Activated CD4-positive, CD25-positive, alpha-beta regulatory T cell treated with anti-CD3 and anti-CD28 coated beads, Interleukin-2, amount 50 U/mL, for 24 hours (primary cell): ENCODE data around the gene KNTC1.
A peak's percentile ranks its signal among the peaks of the same experiment; 100 is the strongest.
"Not testable (repeated sequence)": the region's sequence is repeated elsewhere in the genome, so short reads cannot be mapped to it uniquely, and the experiment has no call there.

Source experiments
- ATAC-seq, 2 donors: fragments of 150-1000 bp; cut with Tn5 transposase; one replicate each; pipeline ENCODE4 v1.10.0; 2021; ENCODE audit warnings: mild to moderate bottlenecking in 1 of 2, moderate library complexity in 1 of 2

Gene KNTC1

DNA sequence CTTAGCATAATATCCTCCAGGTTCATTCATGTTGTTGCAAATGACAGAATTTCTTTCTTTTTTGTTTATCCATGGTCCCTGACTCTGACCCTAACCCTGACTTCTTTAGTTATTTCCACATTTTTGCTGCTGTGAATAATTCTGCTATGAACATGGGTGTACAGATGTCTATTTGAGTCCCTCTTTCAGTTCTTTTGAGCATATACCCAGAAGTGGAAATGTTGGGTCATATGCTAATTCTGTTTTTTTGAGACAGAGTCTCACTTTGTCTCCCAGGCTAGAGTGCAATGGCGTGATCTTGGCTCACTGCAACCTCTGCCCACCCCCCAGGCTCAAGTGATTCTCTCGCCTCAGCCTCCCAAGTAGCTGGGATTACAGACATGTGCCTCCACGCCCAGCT lies 33.1 kb downstream of the KNTC1 start:
- ATAC-seq = peak in 1 of 2 donors; percentile 45

DNA sequence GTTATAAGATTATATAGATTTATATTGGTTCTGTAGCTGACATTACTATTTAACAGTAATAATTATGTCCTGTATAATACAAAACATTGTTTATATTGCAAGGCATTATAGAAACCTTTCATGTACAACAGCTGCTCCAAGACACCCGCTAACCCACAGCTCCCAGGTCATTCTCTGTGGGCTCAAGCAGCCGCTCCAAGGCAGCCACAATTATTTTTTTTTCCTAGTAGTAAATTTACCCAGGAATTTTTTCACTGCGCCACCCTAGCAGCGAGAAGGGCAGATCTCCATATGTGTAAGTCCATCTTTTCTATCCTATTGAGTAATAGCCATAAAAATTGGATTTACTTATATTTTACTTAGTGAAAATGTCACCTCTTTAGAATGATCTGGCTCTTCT lies 36.3 kb downstream of the KNTC1 start:
- no peak for ATAC-seq

DNA sequence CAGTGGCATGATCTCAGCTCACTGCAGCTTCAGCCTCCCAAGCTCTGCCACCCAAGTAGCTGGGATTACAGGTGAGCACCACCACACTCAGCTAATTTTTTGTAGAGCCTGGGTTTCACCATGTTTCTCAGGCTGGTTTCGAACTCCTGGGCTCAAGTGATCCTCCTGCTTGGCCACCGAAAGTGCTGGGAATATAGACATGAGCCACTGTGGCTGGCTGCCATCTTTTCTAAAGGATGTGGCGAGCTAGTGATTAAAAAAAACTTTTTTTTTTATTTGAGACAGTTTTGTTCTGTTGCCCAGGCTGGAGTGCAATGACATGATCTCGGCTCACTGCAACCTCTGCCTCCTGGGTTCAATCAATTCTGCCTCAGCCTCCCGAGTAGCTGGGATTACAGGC lies 39.8 kb downstream of the KNTC1 start:
- ATAC-seq = not testable (repeated sequence)

DNA sequence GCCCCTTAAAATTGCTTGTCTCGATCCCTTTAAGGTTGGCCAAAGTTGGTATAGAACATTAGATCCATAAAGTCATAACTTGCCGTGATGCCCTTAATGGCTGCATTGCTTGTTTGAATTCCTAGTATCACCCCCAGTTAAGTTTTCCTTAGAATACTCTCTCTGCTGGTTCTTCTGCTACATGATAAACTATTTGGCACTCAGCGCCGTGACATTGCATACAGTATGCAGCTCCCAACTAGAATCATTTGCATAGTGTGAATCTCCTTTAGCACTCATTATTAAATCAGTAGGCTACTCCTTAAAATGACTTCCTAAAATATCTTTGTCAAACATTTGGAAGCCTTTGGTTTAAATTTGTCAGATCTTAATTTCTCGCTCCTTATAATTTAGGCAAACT lies 42.2 kb downstream of the KNTC1 start:
- no peak for ATAC-seq

DNA sequence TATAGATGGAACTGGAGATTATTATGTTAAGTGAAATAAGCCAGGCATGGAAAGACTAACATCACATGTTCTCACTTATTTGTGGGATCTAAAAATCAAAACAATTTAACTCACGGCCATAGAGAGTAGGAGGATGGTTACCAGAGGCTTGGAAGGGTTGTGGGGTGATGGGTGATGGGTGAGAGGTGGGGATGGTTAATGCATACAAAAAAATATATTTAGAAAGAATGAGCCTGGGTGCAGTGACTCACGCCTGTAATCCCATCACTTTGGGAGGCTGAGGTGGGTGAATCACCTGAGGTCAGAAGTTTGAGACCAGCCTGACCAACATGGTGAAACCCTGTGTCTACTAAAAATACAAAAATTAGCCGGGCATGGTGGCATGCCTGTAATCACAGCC lies 43.0 kb downstream of the KNTC1 start:
- not testable (repeated sequence) for ATAC-seq

DNA sequence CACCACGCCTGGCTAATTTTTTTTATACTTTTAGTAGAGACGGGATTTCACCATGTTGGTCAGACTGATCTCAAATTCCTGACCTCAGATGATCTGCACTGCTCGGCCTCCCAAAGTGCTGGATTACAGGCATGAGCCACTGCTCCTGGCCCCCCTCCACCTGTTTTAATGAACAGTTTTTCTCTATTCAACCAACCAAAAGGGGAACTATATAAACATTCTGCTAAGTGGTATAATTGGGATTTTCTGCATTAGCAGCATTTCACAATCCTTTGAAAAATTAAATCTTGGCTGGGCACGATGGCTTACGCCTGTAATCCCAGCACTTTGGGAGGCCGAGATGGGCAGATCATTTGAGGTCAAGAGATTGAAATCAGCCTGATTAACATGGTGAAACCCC lies 44.8 kb downstream of the KNTC1 start:
- no peak for ATAC-seq

DNA sequence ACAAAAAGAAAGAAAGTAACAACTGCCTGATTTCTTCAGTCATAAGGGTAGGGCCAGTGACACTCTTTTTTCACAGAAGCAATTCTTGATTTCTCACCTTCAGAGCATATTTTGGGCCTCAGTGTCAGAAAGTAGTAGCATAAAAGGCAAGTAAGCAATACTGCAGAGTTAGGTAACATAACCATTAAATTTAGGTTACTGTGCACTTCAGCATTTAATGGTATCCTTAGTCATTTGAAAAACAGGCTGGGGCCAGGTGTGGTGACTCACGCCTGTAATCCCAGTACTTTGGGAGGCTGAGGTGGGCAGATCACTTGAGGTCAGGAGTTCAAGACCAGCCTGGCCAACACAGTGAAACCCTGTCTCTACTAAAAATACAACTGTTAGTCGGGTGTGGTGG lies 56.2 kb downstream of the KNTC1 start:
- ATAC-seq = peak in 1 of 2 donors; percentile 56

DNA sequence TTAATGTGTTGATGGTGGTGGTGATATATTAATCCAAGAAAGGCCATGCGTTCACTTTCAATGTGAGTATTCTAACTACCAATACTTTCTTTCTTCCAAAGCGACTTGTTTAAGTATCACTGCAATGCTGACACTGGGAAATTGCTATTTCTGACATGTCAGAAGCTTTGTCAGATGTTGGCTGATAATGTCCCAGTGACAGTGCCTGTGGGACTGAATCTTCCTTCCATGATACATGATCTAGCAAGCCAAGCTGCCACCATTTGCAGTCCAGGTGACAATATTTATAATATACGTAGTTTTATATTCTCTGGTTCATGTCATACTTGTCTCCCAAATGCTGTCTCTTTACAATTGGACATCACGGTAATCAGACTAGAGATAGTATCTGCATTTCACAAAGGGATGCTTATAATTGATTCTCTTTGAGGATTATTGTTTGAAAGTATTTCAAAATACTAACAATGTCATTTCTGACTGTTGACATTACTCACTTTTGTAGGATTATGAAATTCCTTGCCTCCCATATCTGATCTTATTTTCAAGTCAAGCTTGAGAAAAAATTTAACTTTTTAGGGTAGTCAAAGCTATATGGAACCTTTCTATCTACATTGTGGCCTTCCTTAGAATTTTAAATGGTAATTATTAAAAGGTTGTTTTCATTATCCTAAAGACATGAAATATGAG lies 57.3 kb downstream of the KNTC1 start:
- no peak for ATAC-seq

DNA sequence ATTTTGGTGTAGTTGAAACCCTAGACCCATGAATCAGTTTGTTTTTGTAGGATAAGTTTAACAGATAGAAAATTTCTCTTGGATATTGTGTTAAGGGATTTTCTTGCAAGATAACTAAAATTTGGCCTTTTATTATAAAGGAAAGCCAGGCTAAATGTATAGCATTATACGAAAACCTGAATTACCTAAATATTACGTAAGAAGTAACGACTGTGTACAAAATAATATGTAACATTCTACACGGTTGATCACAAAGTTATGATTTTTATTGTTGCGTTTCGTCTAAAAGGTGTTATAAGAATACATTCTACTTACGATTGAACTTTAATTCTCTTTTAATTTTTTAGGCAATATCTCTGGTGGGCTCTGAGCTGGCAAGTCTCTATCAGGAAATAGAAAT lies 63.9 kb downstream of the KNTC1 start:
- ATAC-seq = no peak

DNA sequence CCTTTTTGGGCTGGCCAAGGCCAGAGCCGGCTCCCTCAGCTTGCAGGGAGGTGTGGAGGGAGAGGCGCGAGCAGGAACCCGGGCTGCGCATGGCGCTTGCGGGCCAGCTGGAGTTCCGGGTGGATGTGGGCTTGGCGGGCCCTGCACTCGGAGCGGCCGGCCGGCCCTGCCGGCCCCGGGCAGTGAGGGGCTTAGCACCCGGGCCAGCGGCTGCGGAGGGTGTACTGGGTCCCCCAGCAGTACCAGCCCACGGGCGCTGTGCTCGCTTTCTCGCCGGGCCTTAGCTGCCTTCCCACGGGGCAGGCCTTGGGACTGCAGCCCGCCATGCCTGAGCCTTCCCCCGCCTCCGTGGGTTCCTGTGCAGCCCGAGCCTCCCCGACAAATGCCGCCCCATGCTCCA lies 64.9 kb downstream of the KNTC1 start:
- not testable (repeated sequence) for ATAC-seq

DNA sequence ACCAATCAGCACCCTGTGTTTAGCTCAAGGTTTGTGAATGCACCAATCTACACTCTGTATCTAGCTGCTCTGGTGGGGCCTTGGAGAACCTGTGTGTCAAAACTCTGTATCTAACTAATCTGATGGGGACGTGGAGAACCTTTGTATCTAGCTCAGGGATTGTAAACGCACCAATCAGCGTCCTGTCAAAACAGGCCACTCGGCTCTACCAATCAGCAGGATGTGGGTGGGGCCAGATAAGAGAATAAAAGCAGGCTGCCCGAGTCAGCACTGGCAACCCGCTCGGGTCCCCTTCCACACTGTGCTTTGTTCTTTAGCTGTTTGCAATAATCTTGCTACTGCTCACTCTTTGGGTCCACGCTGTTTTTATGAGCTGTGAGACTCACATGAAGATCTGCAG lies 65.5 kb downstream of the KNTC1 start:
- ATAC-seq = not testable (repeated sequence)

DNA sequence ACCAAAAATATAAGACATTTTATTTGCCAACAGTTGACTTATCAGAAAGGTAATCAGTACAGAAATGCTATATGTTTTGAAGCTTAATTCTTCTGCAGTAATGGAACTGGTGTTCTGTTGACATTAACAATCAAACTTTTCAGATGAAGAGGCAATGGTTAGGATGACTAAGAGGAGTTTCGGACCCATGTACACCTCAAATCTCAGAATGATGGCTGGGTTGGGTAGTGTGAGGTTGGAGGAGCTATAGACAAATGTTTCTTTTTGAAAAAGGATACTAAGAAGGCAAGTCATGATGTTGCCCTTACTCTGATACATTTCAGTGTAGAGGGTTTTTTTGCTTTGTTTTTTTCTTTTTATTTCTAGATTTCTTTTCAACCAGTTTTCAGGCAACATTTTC lies 66.9 kb downstream of the KNTC1 start:
- peak; percentile 25 to 76 for ATAC-seq

DNA sequence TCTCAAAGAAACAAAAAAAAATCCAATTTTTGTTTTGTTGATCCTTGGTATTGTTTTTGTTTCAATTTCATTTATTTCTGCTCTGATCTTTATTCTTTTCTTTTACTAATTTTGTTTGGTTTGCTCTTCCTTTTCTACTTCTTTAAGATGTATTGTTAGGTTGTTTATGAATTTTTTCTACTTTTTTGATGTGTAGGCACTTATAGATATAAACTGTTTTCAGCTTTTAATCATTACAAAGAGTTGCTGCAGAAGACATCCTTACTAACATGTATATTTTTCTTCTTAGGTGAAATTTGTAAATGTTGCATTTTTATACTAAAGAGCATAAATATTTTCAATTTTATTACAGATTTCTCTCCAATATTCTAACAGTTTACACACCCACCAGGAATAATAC lies 69.8 kb downstream of the KNTC1 start:
- ATAC-seq = no peak

DNA sequence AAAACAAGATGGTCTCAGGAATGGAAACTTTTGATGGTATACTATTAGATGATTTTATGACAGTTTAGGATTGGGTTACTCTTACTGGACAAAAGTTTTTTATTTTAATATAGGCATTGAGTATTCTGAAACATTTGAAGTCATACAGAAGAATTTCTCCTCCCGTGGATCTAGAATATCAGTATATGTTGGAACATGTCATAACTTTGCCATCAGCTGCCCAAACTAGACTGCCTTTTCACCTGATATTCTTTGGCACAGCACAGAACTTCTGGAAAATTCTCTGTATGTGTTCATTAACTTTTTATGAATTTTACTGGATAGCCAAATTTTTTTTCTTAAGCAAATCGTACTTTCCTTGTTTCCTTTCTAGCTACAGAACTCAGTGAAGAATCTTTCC lies 75.4 kb downstream of the KNTC1 start:
- ATAC-seq = no peak

DNA sequence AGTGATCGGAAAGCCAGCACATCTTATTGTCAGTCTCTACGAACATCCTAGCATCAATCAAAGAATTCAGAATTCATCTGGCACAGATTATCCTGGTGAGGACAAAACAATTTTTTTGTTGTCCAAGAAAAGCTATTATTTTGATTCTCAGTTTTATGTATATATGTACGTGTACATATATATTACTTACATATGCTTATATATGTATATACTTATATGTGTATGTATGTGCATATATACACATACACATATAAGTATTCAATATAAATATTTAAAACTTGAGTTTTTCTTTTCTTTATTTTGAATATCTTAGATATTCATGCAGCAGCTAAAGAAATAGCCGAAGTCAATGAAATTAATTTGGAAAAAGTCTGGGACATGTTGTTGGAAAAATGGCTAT lies 77.9 kb downstream of the KNTC1 start:
- no peak for ATAC-seq

DNA sequence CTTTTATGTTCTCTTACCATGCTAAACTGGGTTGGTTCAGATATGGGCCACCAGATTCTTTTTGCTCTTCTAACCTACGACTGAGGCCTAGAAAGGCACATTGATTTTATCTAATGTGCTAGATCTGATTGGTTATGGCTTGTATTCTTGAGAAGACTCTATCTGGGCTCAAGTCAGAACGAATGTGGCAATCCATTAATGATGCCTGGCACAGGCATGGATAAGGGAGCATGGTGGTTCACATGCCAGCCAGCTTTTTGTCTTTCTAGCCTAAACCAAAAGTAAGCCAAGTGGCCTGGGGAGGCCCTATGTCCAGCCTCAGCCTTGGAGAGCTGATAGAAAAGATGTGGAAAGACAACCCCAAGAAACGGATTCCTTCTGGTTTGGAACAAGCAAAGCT lies 82.7 kb downstream of the KNTC1 start:
- no peak for ATAC-seq

DNA sequence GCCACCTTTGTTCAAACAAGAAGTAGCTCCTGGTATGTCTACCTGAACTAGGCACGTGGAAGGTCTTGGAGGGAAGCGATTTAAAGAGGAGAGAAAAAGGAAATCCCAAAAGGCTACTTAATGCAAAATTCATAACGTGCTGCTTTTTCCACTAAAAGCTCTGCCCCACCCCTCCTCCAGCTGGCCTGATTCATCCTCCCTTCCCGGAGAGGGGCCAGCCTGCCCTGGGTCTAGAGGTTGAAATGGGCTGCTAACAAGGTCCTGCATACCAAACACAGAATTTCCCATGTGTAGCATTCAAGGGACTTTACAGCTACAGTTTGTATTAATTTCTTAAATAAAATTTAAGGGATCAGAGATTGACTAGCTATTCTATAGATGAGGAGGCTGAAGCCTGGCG lies 83.2 kb downstream of the KNTC1 start:
- no peak for ATAC-seq

DNA sequence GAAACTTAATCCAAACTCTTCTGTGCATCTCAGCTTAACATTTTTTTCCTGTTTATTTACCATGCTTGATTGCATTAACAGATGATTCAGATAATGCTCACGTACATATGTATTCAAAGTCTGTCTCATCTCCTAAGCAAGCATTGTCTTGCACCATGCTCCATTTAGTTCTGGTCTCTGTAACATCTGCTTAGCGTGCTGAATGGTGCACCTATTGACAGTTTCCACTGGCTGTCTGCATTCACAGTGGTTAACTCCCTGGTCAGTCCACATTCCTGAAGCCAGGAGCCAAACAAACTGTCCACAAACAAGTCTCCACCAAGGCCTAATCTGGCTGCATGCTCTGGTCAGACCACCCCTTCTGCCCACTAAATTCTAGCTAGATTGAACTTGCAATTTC lies 83.9 kb downstream of the KNTC1 start:
- ATAC-seq = no peak

DNA sequence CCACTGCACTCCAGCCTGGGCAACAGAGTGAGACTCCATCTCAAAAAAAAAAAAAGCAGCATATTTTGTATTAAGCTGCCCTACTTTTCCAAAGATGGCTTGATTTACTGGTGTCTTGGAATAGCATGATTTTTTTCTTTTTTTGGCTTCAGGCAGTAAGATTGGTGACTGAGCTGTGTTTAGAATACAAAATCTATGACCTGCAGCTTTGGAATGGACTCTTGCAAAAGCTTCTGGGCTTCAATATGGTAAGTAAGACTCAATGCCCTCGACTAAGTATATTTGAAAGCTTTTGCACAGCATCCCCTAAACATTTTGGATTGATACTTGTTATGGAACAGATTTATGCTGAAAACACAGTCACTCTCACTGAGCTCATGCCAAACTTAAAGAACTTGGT lies 87.8 kb downstream of the KNTC1 start:
- ATAC-seq = no peak

DNA sequence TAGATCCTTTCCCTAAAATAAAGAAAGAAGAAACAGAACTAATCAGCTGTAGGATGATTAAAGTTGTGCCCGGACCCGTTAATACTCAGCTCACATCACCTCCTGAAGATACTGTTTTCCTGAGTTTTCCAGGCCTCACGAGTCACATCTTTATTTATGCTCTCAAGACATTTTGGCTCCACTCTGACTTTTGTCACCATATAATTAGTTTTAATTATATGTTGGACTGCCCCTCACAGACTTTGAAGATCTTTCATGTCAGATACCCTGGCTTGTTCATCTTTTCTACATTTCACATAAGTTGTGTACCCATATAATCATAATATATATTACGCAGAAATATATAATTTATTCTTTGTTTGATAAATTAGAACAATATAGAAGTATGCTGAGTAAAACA lies 88.7 kb downstream of the KNTC1 start:
- ATAC-seq = no peak

DNA sequence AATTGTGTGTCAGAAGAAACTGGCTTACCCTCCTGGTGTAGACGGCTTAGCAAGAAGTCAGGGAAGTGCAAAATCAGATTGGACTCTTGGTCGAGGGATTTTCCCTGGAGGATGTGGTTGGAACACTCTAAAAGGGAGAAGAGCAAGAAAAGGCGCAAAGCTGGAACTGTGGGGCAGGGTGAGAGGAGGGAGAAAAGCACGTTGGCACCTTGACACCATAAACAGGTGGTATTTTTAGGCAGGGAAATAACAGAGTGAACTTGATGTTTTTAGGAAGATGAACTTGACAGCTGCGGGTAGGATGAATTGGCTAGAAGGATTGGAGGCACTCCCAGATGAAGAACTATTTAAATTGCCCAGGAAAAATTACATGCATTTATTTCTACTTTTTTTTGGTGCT lies 108.4 kb downstream of the KNTC1 start:
- ATAC-seq = no peak

DNA sequence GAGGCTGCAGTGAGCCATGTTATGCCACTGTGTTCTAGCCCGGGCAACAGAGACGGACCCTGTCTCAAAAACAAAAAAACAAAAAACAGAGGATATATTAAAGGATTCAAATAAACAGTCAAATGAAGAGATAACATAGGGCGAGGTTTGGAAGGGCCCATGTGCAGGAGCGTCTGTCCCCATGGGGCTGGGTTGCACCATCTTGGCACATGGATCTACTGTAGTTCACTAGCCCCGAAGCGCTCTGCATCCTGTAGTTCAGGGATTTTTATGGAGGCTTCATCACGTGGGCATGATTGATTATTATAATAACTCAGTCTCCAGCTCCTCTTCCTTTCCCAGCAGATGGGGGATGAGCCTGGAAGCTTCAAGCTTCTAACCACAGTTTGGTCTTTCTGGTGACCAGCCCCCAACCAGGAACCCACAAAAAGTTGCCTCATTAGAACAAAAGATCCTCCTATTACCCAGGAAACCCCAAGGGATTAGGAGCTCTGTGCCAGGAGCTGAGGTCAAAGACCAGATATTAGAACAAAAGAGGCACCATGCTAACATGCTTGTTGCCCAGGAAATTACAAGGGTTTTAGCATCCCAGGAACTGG lies 116.3 kb downstream of the KNTC1 start:
- no peak for ATAC-seq

DNA sequence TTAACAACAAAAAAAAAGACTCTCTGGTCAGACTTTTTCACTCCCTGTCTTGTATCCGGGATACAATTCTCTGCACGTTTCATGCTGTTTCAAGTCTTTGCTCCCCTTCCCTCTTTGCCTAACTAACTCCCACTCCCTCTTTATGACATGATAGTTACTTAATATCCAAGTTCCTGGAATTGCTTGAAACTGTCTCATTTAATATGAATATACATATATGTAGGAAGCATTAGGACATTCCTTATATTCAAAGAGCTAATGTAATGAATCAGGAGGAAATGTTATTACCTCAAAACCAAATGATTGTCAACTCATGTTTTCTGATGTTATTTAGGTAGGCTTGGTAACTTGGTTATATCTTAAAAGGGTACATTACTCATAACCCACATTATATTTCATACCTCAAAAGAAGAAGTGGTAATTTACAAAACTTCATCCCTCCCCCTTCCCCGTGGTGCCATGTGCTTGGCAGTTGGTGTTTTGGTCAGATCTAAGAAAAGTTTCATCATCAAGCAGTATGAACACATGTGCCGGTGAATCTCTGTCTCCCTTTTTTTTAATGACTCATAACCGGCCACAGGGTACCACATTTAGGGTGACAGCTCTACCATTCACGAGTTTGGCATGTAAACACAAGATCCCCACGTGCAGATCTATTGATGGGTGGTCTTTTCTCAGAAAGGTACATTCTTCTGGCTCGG lies 119.6 kb downstream of the KNTC1 start:
- ATAC-seq = peak; percentile 92 to 95

DNA sequence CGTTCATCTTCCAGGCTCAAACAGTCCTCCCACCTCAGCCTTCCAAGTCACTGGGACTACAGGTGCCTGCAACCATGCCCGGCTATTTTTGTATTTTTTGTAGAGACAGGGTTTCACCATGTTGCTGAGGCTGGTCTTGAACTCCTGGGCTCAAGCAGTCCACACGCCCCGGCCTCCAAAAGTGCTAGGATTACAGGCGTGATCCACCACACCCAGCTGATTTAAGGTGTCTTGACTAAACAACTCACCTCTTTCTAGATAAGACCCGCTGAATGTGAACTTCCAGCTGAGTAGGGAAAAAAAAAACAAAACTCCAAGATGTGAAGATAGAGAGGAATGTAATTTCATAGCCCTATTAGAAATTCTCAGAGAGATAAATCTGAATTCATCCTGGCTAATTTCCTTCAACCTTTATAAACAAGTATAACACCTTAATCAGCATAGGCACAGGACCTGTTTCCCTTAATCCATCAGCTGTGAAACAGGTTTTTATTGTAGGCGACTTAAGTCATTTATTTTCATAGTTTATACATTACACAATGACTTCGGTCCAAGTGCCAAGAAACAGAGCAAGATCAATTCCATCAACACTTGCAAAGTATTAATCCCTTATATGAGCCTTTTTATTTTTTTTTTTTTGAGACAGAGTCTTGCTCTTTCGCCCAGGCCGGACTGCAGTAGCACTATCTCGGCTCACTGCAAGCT lies 124.6 kb downstream of the KNTC1 start:
- no peak for ATAC-seq
